ENCODE measurements around the gene RTL9. TPM values are rescaled to one million over a fixed set of nuclear protein-coding genes. Genes with fewer than 3 reads are reported as not detected.
"Not testable (repeated sequence)": the region's sequence is repeated elsewhere in the genome, so short reads cannot be mapped to it uniquely, and the experiment has no call there.

The RTL9 gene
- total RNA-seq, 1 donor from 2014 or later, result not detected

DNA sequence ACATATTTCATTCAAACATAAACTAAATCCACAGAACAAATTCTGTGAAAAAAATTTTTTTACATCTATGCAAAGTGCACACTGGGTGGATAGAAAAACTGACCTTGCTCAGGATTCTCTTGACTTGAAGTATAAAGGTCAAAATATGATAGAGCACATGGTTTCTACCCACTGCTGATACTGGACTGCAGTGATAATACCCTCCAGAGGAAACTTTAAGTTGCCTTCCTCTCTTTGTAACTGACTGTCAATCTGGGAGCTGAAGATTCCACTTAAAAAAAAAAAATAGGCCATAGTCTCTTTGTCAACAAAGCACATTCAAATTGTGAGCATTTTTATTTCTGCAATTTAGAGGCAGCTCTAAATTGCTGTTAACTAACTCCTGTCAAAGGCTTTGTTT is 37.6 kb upstream of the RTL9 start:
- ATAC-seq, result no peak
- DNase-seq, result no peak
- no peaks in the 10 kb centered on the region for H3K36me3 ChIP-seq
- H3K27me3 ChIP-seq, result no peaks in the 10 kb centered on the region
- H3K27ac ChIP-seq, result no peak overlapping the region
- no peak overlapping the region for H3K4me3 ChIP-seq
- H3K9me3 ChIP-seq, result no peaks in the 10 kb centered on the region
- TF ChIP-seq, protein P1, sequence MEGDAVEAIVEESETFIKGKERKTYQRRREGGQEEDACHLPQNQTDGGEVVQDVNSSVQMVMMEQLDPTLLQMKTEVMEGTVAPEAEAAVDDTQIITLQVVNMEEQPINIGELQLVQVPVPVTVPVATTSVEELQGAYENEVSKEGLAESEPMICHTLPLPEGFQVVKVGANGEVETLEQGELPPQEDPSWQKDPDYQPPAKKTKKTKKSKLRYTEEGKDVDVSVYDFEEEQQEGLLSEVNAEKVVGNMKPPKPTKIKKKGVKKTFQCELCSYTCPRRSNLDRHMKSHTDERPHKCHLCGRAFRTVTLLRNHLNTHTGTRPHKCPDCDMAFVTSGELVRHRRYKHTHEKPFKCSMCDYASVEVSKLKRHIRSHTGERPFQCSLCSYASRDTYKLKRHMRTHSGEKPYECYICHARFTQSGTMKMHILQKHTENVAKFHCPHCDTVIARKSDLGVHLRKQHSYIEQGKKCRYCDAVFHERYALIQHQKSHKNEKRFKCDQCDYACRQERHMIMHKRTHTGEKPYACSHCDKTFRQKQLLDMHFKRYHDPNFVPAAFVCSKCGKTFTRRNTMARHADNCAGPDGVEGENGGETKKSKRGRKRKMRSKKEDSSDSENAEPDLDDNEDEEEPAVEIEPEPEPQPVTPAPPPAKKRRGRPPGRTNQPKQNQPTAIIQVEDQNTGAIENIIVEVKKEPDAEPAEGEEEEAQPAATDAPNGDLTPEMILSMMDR (IDR thresholded peaks at IDR 0.05), result no peak
- H3K4me1 ChIP-seq, result no peaks in the 10 kb centered on the region
- intact Hi-C loops (cut with DNase I), result no loop called here

DNA sequence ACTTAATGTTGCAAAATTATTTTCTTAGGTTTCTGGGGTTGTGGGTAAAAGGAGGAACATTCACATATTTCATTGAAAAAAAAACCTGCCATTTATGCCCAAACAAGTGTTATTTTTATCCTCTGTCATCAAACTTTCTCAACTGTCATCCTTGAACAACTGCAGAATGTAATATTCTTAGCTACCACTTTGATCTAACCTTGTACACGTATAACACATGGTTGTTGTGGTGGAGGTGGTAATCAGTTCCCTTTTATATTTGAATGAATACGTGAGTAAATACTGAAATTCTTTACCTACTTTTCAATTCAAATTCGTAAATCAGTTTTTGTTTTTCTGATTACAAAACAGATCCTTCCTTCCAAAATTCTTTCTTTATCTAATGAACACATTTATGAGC is 37.0 kb upstream of the RTL9 start:
- ATAC-seq, result no peak
- H3K27ac ChIP-seq, result no peak overlapping the region
- H3K36me3 ChIP-seq, result no peaks in the 10 kb centered on the region
- no peak for DNase-seq
- H3K4me1 ChIP-seq, result no peaks in the 10 kb centered on the region
- no peaks in the 10 kb centered on the region for H3K9me3 ChIP-seq
- H3K4me3 ChIP-seq, result no peak overlapping the region
- no peaks in the 10 kb centered on the region for H3K27me3 ChIP-seq
- intact Hi-C loops (cut with DNase I), result no loop called here
- TF ChIP-seq, protein P1 (IDR thresholded peaks at IDR 0.05), result no peak

DNA sequence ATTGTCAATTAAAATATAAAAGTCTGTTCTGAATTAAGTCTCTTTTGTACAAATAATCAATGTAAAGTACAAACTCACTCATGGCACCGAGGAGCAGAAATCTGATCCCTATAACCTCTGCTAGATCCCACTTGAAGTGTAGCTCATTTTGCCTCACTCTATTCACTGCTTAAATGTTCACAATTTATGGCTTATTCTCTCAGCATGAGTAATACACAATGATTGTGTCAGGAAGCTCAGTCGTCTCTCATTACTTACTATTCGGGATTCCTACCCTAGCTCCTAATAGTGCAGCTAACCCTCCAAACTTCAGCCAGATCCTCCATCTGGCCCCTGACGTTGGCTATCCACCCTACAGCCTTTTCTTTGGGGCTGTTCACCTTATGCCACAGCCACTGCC is 36.0 kb upstream of the RTL9 start:
- DNase-seq, result no peak
- Histone ChIP-seq H3K27me3 (no peaks in the 10 kb centered on the region), H3K36me3 (no peaks in the 10 kb centered on the region), H3K9me3 (no peaks in the 10 kb centered on the region), H3K4me1 (no peaks in the 10 kb centered on the region), H3K4me3 (no peak overlapping the region), H3K27ac (no peak overlapping the region)
- no peak for ATAC-seq
- TF ChIP-seq, protein P1 (IDR thresholded peaks at IDR 0.05), result no peak
- intact Hi-C loops (cut with DNase I), result no loop called here

DNA sequence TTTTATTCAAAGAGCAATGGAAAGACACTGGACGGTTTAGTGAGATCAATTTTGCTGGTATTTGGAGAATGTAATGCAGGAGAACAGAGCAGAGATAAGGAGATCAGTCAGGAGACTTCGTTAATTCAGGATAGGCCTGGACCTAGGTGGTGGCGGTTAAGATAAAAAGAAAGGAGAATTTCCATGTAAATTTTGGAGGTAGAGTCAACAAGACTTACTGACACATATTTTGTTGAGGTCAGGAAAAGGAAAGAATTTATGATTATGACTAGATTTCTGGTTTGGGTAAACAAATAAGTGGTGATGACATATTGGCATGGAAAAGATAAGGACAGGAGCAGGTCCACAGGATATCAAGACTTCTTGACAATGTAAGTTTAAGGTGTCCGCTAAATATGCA is 31.9 kb upstream of the RTL9 start:
- Histone ChIP-seq H3K36me3 (no peaks in the 10 kb centered on the region), H3K9me3 (no peaks in the 10 kb centered on the region), H3K4me3 (no peak overlapping the region), H3K4me1 (no peaks in the 10 kb centered on the region), H3K27ac (no peak overlapping the region), H3K27me3 (no peaks in the 10 kb centered on the region)
- ATAC-seq (no peak), DNase-seq (no peak)
- intact Hi-C loops (cut with DNase I), result no loop called here
- TF ChIP-seq, protein P1 (IDR thresholded peaks at IDR 0.05), result no peak

DNA sequence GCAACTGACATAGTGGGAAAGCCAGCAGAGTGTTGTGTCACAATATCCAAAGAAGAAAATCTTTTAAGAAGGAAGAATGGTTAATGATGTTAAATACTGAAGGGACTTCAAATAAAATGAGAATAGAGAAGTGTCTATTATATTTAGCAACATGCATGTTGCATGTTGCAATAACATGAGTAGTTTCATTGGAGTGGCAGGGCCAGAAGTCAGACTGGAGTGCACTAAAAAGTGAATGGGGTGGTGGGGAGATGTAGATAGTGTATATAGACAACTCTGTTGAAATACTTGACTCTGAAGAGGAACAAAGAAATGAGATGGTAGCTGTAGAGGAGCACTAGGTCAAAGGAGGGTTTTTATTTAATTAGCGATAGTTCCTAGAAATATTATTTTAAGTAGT is 31.3 kb upstream of the RTL9 start:
- DNase-seq (no peak), ATAC-seq (no peak)
- intact Hi-C loops (cut with DNase I), result no loop called here
- H3K36me3 ChIP-seq, result no peaks in the 10 kb centered on the region
- H3K4me1 ChIP-seq, result no peaks in the 10 kb centered on the region
- H3K4me3 ChIP-seq, result no peak overlapping the region
- no peaks in the 10 kb centered on the region for H3K9me3 ChIP-seq
- no peaks in the 10 kb centered on the region for H3K27me3 ChIP-seq
- TF ChIP-seq, protein P1 (IDR thresholded peaks at IDR 0.05), result no peak
- no peak overlapping the region for H3K27ac ChIP-seq

DNA sequence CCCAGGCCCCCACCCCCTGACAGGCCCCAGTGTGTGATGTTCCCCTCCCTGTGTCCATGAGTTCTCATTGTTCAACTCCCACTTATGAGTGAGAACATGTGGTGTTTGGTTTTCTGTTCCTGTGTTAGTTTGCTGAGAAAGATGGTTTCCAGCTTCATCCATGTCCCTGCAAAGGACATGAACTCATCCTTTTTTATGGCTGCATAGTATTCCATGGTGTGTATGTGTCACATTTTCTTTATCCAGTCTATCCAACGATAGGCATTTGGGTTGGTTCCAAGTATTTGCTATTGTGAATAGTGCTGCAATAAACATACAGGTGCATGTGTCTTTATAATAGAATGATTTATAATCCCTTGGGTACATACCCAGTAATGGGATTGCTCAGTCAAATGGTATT is 30.0 kb upstream of the RTL9 start:
- H3K4me3 ChIP-seq; H3K27ac ChIP-seq; ATAC-seq; H3K27me3 ChIP-seq; DNase-seq; H3K36me3 ChIP-seq; H3K4me1 ChIP-seq; H3K9me3 ChIP-seq; intact Hi-C loops (cut with DNase I): not testable (repeated sequence)
